Mesendoderm (in vitro differentiated cells): Measurements from ENCODE around the gene GPR26.

Source experiments
- DNase-seq: peaks from one replicate; pipeline ENCODE4 v3.0.0; 2013
- H2AK5ac ChIP-seq: 2 replicates; pipeline ENCODE4 v1.6.1; 2013; ENCODE audit warnings: low read length, inconsistent platforms
- H2BK120ac ChIP-seq: 2 replicates; pipeline ENCODE4 v1.6.1; 2013; ENCODE audit warnings: low read depth, mild to moderate bottlenecking, low read length, moderate library complexity, mixed read lengths
- H2BK15ac ChIP-seq: replicated peaks from 2 replicates; pipeline ENCODE4 v1.6.1; 2013; ENCODE audit warnings: low read depth, mild to moderate bottlenecking, moderate library complexity
- H2BK5ac ChIP-seq: 2 replicates; pipeline ENCODE4 v1.6.1; 2013; ENCODE audit warnings: low read length, inconsistent platforms
- H3K18ac ChIP-seq: 2 replicates; pipeline ENCODE4 v1.6.1; 2013; ENCODE audit warnings: mild to moderate bottlenecking, low read length, mixed read lengths
- H3K23ac ChIP-seq: one replicate; pipeline ENCODE4 v1.6.1; 2013; ENCODE audit warnings: low read length
- H3K27ac ChIP-seq: 2 replicates; pipeline ENCODE4 v1.5.1; 2013; ENCODE audit warnings: low read depth, mild to moderate bottlenecking, inconsistent platforms, low read length, moderate library complexity
- H3K27me3 ChIP-seq: 2 replicates; pipeline ENCODE4 v1.6.1; 2013; ENCODE audit warnings: low read length, control low read depth, mild to moderate bottlenecking, inconsistent platforms; ENCODE audit not compliant: insufficient read depth, poor library complexity
- H3K36me3 ChIP-seq: 2 replicates; pipeline ENCODE4 v1.6.1; 2013; ENCODE audit warnings: low read length, inconsistent platforms; ENCODE audit not compliant: control insufficient read depth, insufficient read depth
- H3K4ac ChIP-seq: one replicate; pipeline ENCODE4 v1.6.1; 2013; ENCODE audit warnings: low read depth, mild to moderate bottlenecking, low read length, moderate library complexity
- H3K4me1 ChIP-seq: 2 replicates; pipeline ENCODE4 v1.6.1; 2013; ENCODE audit warnings: low read depth, low read length, inconsistent platforms; ENCODE audit not compliant: control insufficient read depth
- H3K4me2 ChIP-seq: 2 replicates; pipeline ENCODE4 v1.6.1; 2013; ENCODE audit warnings: low read length
- H3K4me3 ChIP-seq: 2 replicates; pipeline ENCODE4 v1.5.1; 2013; ENCODE audit warnings: mild to moderate bottlenecking, low read length
- H3K56ac ChIP-seq: one replicate; pipeline ENCODE4 v1.6.1; 2013; ENCODE audit warnings: low read length
- H3K79me1 ChIP-seq: 2 replicates; pipeline ENCODE4 v1.6.1; 2013; ENCODE audit warnings: low read length, inconsistent platforms
- H3K79me2 ChIP-seq: 2 replicates; pipeline ENCODE4 v1.6.1; 2013; ENCODE audit warnings: mild to moderate bottlenecking, low read length; ENCODE audit not compliant: control insufficient read depth, insufficient read depth
- H3K9ac ChIP-seq: 2 replicates; pipeline ENCODE4 v1.6.1; 2013; ENCODE audit warnings: low read length, inconsistent platforms
- H4K5ac ChIP-seq: one replicate; pipeline ENCODE4 v1.6.1; 2013; ENCODE audit warnings: low read length
- H4K8ac ChIP-seq: one replicate; pipeline ENCODE4 v1.6.1; 2013; ENCODE audit warnings: low read depth, mild to moderate bottlenecking, control low read depth, low read length, moderate library complexity
- WGBS: extraction: QIAGEN DNeasy Blood & Tissue Kit; methylation state at CpG from one replicate; pipeline ENCODE4 v1.1.7; 2013; ENCODE audit warnings: low lambda C conversion rate, missing lambda C conversion rate; ENCODE audit not compliant: insufficient coverage; ENCODE audit errors: extremely low coverage; 5-methylcytosine and 5-hydroxymethylcytosine counted together

The GPR26 gene

GRCh38 chr10:123741711-123742110, 75.6 kb downstream of the GPR26 start:
- no peak overlapping the region for H3K27ac ChIP-seq
- H3K4me1 ChIP-seq, result peaks cover under 1% of the 10 kb centered on the region
- H3K4me3 ChIP-seq, result no peak overlapping the region
- no peaks in the 10 kb centered on the region for H3K27me3 ChIP-seq
- H3K18ac ChIP-seq, result no peak overlapping the region
- no peak overlapping the region for H3K4ac ChIP-seq
- no CpG with 5 or more reads among the region's 5 CpGs for WGBS
- no peak for DNase-seq
- H3K9ac ChIP-seq, result no peak overlapping the region
- no peak overlapping the region for H4K8ac ChIP-seq
- no peaks in the 10 kb centered on the region for H3K79me2 ChIP-seq
- H2AK5ac ChIP-seq, result no peak overlapping the region
- H3K23ac ChIP-seq, result no peak overlapping the region
- no peak overlapping the region for H2BK120ac ChIP-seq
- no peak overlapping the region for H2BK15ac ChIP-seq
- no peak overlapping the region for H3K56ac ChIP-seq
- H2BK5ac ChIP-seq, result no peak overlapping the region
- no peak overlapping the region for H3K4me2 ChIP-seq
- H4K5ac ChIP-seq, result no peak overlapping the region
- H3K36me3 ChIP-seq, result no peaks in the 10 kb centered on the region
- H3K79me1 ChIP-seq, result no peaks in the 10 kb centered on the region

GRCh38 chr10:123742751-123743440, 76.7 kb downstream of the GPR26 start:
- H3K23ac ChIP-seq, result no peak overlapping the region
- DNase-seq, result no peak
- no peak overlapping the region for H2BK15ac ChIP-seq
- no peak overlapping the region for H3K27ac ChIP-seq
- H3K79me1 ChIP-seq, result no peaks in the 10 kb centered on the region
- no peak overlapping the region for H3K4me3 ChIP-seq
- peaks cover 4% of the 10 kb centered on the region for H3K4me1 ChIP-seq
- H3K4ac ChIP-seq, result no peak overlapping the region
- no peak overlapping the region for H4K5ac ChIP-seq
- no peak overlapping the region for H3K9ac ChIP-seq
- no peak overlapping the region for H2AK5ac ChIP-seq
- H3K56ac ChIP-seq, result no peak overlapping the region
- H3K79me2 ChIP-seq, result no peaks in the 10 kb centered on the region
- H3K36me3 ChIP-seq, result no peaks in the 10 kb centered on the region
- no peak overlapping the region for H4K8ac ChIP-seq
- H3K18ac ChIP-seq, result no peak overlapping the region
- WGBS, result no CpG with 5 or more reads among the region's 10 CpGs
- no peak overlapping the region for H2BK5ac ChIP-seq
- H2BK120ac ChIP-seq, result no peak overlapping the region
- no peak overlapping the region for H3K4me2 ChIP-seq
- no peaks in the 10 kb centered on the region for H3K27me3 ChIP-seq

- no peak overlapping the region for H3K18ac ChIP-seq
Observed at GRCh38 chr10:123743441-123744223, 77.5 kb downstream of the GPR26 start.

GRCh38 chr10:123744224-123744536, 78.0 kb downstream of the GPR26 start:
- Histone ChIP-seq H3K4me2 (no peak overlapping the region), H3K23ac (no peak overlapping the region), H3K56ac (no peak overlapping the region), H2AK5ac (no peak overlapping the region), H3K18ac (no peak overlapping the region), H2BK120ac (no peak overlapping the region), H3K4ac (no peak overlapping the region), H3K79me1 (no peaks in the 10 kb centered on the region), H3K27ac (no peak overlapping the region), H3K27me3 (no peaks in the 10 kb centered on the region), H4K8ac (no peak overlapping the region), H3K36me3 (no peaks in the 10 kb centered on the region), H4K5ac (no peak overlapping the region), H3K79me2 (no peaks in the 10 kb centered on the region), H3K9ac (no peak overlapping the region), H3K4me1 (peaks cover 4% of the 10 kb centered on the region), H3K4me3 (no peak overlapping the region), H2BK5ac (no peak overlapping the region), H2BK15ac (no peak overlapping the region)
- no CpG with 5 or more reads among the region's 6 CpGs for WGBS
- no peak for DNase-seq

More at GRCh38 chr10:123743441-123744223, 77.5 kb downstream of the GPR26 start:
- no peak overlapping the region for H3K56ac ChIP-seq
- no peak overlapping the region for H4K5ac ChIP-seq
- H3K4me2 ChIP-seq, result no peak overlapping the region
- DNase-seq, result peak; percentile 50
- no peak overlapping the region for H4K8ac ChIP-seq
- no peaks in the 10 kb centered on the region for H3K79me1 ChIP-seq
- H3K4me1 ChIP-seq, result peaks cover 4% of the 10 kb centered on the region
- no peaks in the 10 kb centered on the region for H3K36me3 ChIP-seq
- no peak overlapping the region for H2BK120ac ChIP-seq
- H3K79me2 ChIP-seq, result no peaks in the 10 kb centered on the region
- no CpG with 5 or more reads among the region's 13 CpGs for WGBS
- H2BK15ac ChIP-seq, result no peak overlapping the region
- no peak overlapping the region for H3K27ac ChIP-seq
- H3K23ac ChIP-seq, result no peak overlapping the region
- no peak overlapping the region for H3K4me3 ChIP-seq
- H3K4ac ChIP-seq, result no peak overlapping the region
- H3K9ac ChIP-seq, result no peak overlapping the region
- H2AK5ac ChIP-seq, result no peak overlapping the region
- no peak overlapping the region for H2BK5ac ChIP-seq
- no peaks in the 10 kb centered on the region for H3K27me3 ChIP-seq
